Adipocyte (in vitro differentiated cells): ENCODE data around the gene POU6F2.

ENCODE experiments used
- DNase-seq: peaks from one replicate; pipeline ENCODE4 v3.0.0-alpha.2; 2015; ENCODE audit warnings: low read depth
- H3K27me3 ChIP-seq: replicated peaks from 2 replicates; pipeline ENCODE4 v1.7.0; 2013; ENCODE audit warnings: mild to moderate bottlenecking, low read length, moderate library complexity; ENCODE audit not compliant: control insufficient read depth, insufficient read depth
- H3K36me3 ChIP-seq: 2 replicates; pipeline ENCODE4 v1.7.0; 2013; ENCODE audit warnings: low read length, mild to moderate bottlenecking, moderate library complexity; ENCODE audit not compliant: control insufficient read depth, insufficient read depth, severe bottlenecking
- H3K4me1 ChIP-seq: 2 replicates; pipeline ENCODE4 v1.7.0; 2013; ENCODE audit warnings: mild to moderate bottlenecking, low read length, moderate library complexity; ENCODE audit not compliant: control insufficient read depth, insufficient read depth
- H3K4me3 ChIP-seq: 2 replicates; pipeline ENCODE4 v1.7.0; 2013; ENCODE audit warnings: mild to moderate bottlenecking, low read length, moderate library complexity
- H3K9ac ChIP-seq: 2 replicates; pipeline ENCODE4 v1.7.0; 2013; ENCODE audit warnings: mild to moderate bottlenecking, low read length, moderate library complexity
- H3K9me3 ChIP-seq: 2 replicates; pipeline ENCODE4 v1.7.0; 2013; ENCODE audit warnings: mild to moderate bottlenecking, low read length, moderate library complexity; ENCODE audit not compliant: control insufficient read depth

POU6F2 gene

GRCh38 chr7:39091145-39091544, 113.4 kb downstream of the POU6F2 start:
- DNase-seq = no peak
- peaks cover 2% of the 10 kb centered on the region for H3K27me3 ChIP-seq
- H3K4me1 ChIP-seq = no peaks in the 10 kb centered on the region
- no peak overlapping the region for H3K9ac ChIP-seq
- no peak overlapping the region for H3K4me3 ChIP-seq
- no peaks in the 10 kb centered on the region for H3K9me3 ChIP-seq
- H3K36me3 ChIP-seq = no peaks in the 10 kb centered on the region

- Histone ChIP-seq H3K9ac (no peak overlapping the region), H3K36me3 (no peaks in the 10 kb centered on the region), H3K4me3 (no peak overlapping the region), H3K27me3 (no peaks in the 10 kb centered on the region), H3K4me1 (no peaks in the 10 kb centered on the region), H3K9me3 (no peaks in the 10 kb centered on the region)
- no peak for DNase-seq
Observed at GRCh38 chr7:39091774-39092173, 114.1 kb downstream of the POU6F2 start.

- no peak for DNase-seq
- no peaks in the 10 kb centered on the region for H3K27me3 ChIP-seq
- no peak overlapping the region for H3K4me3 ChIP-seq
- H3K9me3 ChIP-seq = no peaks in the 10 kb centered on the region
- no peak overlapping the region for H3K9ac ChIP-seq
- no peaks in the 10 kb centered on the region for H3K4me1 ChIP-seq
- H3K36me3 ChIP-seq = no peaks in the 10 kb centered on the region
Observed at GRCh38 chr7:39094731-39095130, 117.0 kb downstream of the POU6F2 start.

GRCh38 chr7:39095875-39096619, 118.3 kb downstream of the POU6F2 start:
- H3K9me3 ChIP-seq = no peaks in the 10 kb centered on the region
- H3K9ac ChIP-seq = no peak overlapping the region
- H3K4me1 ChIP-seq = no peaks in the 10 kb centered on the region
- no peaks in the 10 kb centered on the region for H3K36me3 ChIP-seq
- H3K4me3 ChIP-seq = no peak overlapping the region
- H3K27me3 ChIP-seq = no peaks in the 10 kb centered on the region
- DNase-seq = no peak

GRCh38 chr7:39098506-39098905, 120.8 kb downstream of the POU6F2 start:
- H3K9ac ChIP-seq = no peak overlapping the region
- DNase-seq = no peak
- no peaks in the 10 kb centered on the region for H3K4me1 ChIP-seq
- H3K36me3 ChIP-seq = no peaks in the 10 kb centered on the region
- no peaks in the 10 kb centered on the region for H3K9me3 ChIP-seq
- H3K4me3 ChIP-seq = no peak overlapping the region
- H3K27me3 ChIP-seq = no peaks in the 10 kb centered on the region

- Histone ChIP-seq H3K36me3 (no peaks in the 10 kb centered on the region), H3K4me3 (no peak overlapping the region), H3K9me3 (no peaks in the 10 kb centered on the region), H3K27me3 (peaks cover 5% of the 10 kb centered on the region), H3K4me1 (no peaks in the 10 kb centered on the region), H3K9ac (no peak overlapping the region)
- DNase-seq = no peak
Observed at GRCh38 chr7:39099146-39099545, 121.4 kb downstream of the POU6F2 start.

GRCh38 chr7:39100270-39100669, 122.6 kb downstream of the POU6F2 start:
- H3K27me3 ChIP-seq = peaks cover 5% of the 10 kb centered on the region
- no peak overlapping the region for H3K4me3 ChIP-seq
- no peaks in the 10 kb centered on the region for H3K4me1 ChIP-seq
- no peak overlapping the region for H3K9ac ChIP-seq
- DNase-seq = no peak
- no peaks in the 10 kb centered on the region for H3K36me3 ChIP-seq
- no peaks in the 10 kb centered on the region for H3K9me3 ChIP-seq

- H3K4me1 ChIP-seq = no peaks in the 10 kb centered on the region
- H3K36me3 ChIP-seq = no peaks in the 10 kb centered on the region
- peaks cover 5% of the 10 kb centered on the region for H3K27me3 ChIP-seq
- no peaks in the 10 kb centered on the region for H3K9me3 ChIP-seq
- no peak overlapping the region for H3K9ac ChIP-seq
- no peak for DNase-seq
- H3K4me3 ChIP-seq = no peak overlapping the region
Observed at GRCh38 chr7:39102234-39102633, 124.5 kb downstream of the POU6F2 start.

- Histone ChIP-seq H3K27me3 (peaks cover 5% of the 10 kb centered on the region), H3K36me3 (no peaks in the 10 kb centered on the region), H3K9me3 (no peaks in the 10 kb centered on the region), H3K9ac (no peak overlapping the region), H3K4me3 (no peak overlapping the region), H3K4me1 (no peaks in the 10 kb centered on the region)
- no peak for DNase-seq
Observed at GRCh38 chr7:39105720-39106119, 128.0 kb downstream of the POU6F2 start.

GRCh38 chr7:39125846-39126245, 148.1 kb downstream of the POU6F2 start:
- H3K36me3 ChIP-seq = no peaks in the 10 kb centered on the region
- H3K4me3 ChIP-seq = no peak overlapping the region
- H3K9ac ChIP-seq = no peak overlapping the region
- peaks cover 14% of the 10 kb centered on the region for H3K27me3 ChIP-seq
- H3K4me1 ChIP-seq = no peaks in the 10 kb centered on the region
- no peaks in the 10 kb centered on the region for H3K9me3 ChIP-seq
- DNase-seq = no peak

- Histone ChIP-seq H3K4me1 (no peaks in the 10 kb centered on the region), H3K27me3 (peaks cover 18% of the 10 kb centered on the region), H3K4me3 (no peak overlapping the region), H3K36me3 (no peaks in the 10 kb centered on the region), H3K9ac (no peak overlapping the region), H3K9me3 (no peaks in the 10 kb centered on the region)
- DNase-seq = no peak
Observed at GRCh38 chr7:39127058-39127457, 149.3 kb downstream of the POU6F2 start.

GRCh38 chr7:39128287-39128843, 150.7 kb downstream of the POU6F2 start:
- H3K9ac ChIP-seq = no peak overlapping the region
- H3K4me1 ChIP-seq = no peaks in the 10 kb centered on the region
- H3K27me3 ChIP-seq = peaks cover 24% of the 10 kb centered on the region
- H3K36me3 ChIP-seq = no peaks in the 10 kb centered on the region
- H3K4me3 ChIP-seq = no peak overlapping the region
- DNase-seq = no peak
- H3K9me3 ChIP-seq = no peaks in the 10 kb centered on the region
